K562 (cell line): ENCODE data around the gene CCDC184.

Experiments
- ATF6 ChIP-seq: sonication (generic); formaldehyde crosslinking; IDR thresholded peaks from 2 replicates; pipeline ENCODE4 v1.4.0; 2020; ENCODE audit warnings: mild to moderate bottlenecking, missing genetic modification reagents
- ESRRA ChIP-seq: fragments of 450-650 bp; IDR thresholded peaks from 2 replicates; pipeline ENCODE4 v1.6.1; 2014; ENCODE audit warnings: low read depth, mild to moderate bottlenecking, moderate library complexity, borderline replicate concordance
- GTF2F1 ChIP-seq: IDR thresholded peaks from 2 replicates; pipeline ENCODE4 v1.6.1; 2011; ENCODE audit warnings: low read depth, low read length, improper control_type of control experiment
- HMG20A ChIP-seq: fragments of 450-650 bp; formaldehyde crosslinking; conservative IDR thresholded peaks from 2 replicates; pipeline ENCODE4 v1.4.0; 2020; ENCODE audit warnings: mild to moderate bottlenecking, mixed read lengths
- HNRNPL ChIP-seq: fragments of 200-400 bp; formaldehyde crosslinking; IDR thresholded peaks from 2 replicates; pipeline ENCODE4 v1.6.1; 2017; ENCODE audit warnings: low read depth, mild to moderate bottlenecking, low read length
- KDM2B ChIP-seq: fragments of 250-450 bp; sonication (Bioruptor Pico); IDR thresholded peaks from 2 replicates; pipeline ENCODE4 v1.8.0; 2021; ENCODE audit warnings: mild to moderate bottlenecking, moderate library complexity
- POLR2A ChIP-seq: fragments of 450-650 bp; conservative IDR thresholded peaks from 2 replicates; pipeline ENCODE4 v1.6.1; 2016
- RCOR1 ChIP-seq, 2 experiments: IDR thresholded peaks; 2 replicates each; pipeline ENCODE4 v1.6.1; 2012; ENCODE audit warnings: low read depth in 2 of 2, low read length in 2 of 2, borderline replicate concordance in 1 of 2, improper control_type of control experiment in 1 of 2
- SRSF9 ChIP-seq: fragments of 200-400 bp; formaldehyde crosslinking; IDR thresholded peaks from 2 replicates; pipeline ENCODE4 v1.6.1; 2017; ENCODE audit warnings: low read depth, low read length, borderline replicate concordance
- TAL1 ChIP-seq: fragments of 450-650 bp; IDR thresholded peaks from 2 replicates; pipeline ENCODE4 v1.6.1; 2016; ENCODE audit warnings: mild to moderate bottlenecking
- TF ChIP-seq, protein P1 (sequence below): fragments of 450-650 bp; formaldehyde crosslinking; IDR thresholded peaks from 2 replicates; pipeline ENCODE4 v1.4.0; 2022; ENCODE audit warnings: mild to moderate bottlenecking, moderate library complexity
- TF ChIP-seq, protein P2 (sequence below), 3 experiments: IDR thresholded peaks in 2 of 3; conservative IDR thresholded peaks in 1 of 3; 2 replicates each; pipeline ENCODE4 v1.5.1; 2011 to 2012; ENCODE audit warnings: low read length in 3 of 3, mild to moderate bottlenecking in 3 of 3, control low read depth in 2 of 3, improper control_type of control experiment in 1 of 3, inconsistent platforms in 1 of 3, low read depth in 1 of 3, mixed read lengths in 1 of 3, moderate library complexity in 1 of 3; ENCODE audit not compliant: insufficient read depth in 2 of 3

GRCh38 chr12:48135027-48135426, 48.4 kb upstream of the CCDC184 start:
- no peak for TF ChIP-seq SRSF9
- no peak for TF ChIP-seq RCOR1 (IDR thresholded peaks at IDR 0.05; ENCODE audit: borderline replicate concordance in 1 of 2, low read depth in 2 of 2, low read length in 2 of 2)
- TF ChIP-seq TAL1: no peak
- TF ChIP-seq, protein P1, sequence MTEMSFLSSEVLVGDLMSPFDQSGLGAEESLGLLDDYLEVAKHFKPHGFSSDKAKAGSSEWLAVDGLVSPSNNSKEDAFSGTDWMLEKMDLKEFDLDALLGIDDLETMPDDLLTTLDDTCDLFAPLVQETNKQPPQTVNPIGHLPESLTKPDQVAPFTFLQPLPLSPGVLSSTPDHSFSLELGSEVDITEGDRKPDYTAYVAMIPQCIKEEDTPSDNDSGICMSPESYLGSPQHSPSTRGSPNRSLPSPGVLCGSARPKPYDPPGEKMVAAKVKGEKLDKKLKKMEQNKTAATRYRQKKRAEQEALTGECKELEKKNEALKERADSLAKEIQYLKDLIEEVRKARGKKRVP: no peak
- TF ChIP-seq GTF2F1: no peak
- no peak for TF ChIP-seq ATF6 (CRISPR knock-in tag)
- no peak for TF ChIP-seq ESRRA
- TF ChIP-seq, protein P2, sequence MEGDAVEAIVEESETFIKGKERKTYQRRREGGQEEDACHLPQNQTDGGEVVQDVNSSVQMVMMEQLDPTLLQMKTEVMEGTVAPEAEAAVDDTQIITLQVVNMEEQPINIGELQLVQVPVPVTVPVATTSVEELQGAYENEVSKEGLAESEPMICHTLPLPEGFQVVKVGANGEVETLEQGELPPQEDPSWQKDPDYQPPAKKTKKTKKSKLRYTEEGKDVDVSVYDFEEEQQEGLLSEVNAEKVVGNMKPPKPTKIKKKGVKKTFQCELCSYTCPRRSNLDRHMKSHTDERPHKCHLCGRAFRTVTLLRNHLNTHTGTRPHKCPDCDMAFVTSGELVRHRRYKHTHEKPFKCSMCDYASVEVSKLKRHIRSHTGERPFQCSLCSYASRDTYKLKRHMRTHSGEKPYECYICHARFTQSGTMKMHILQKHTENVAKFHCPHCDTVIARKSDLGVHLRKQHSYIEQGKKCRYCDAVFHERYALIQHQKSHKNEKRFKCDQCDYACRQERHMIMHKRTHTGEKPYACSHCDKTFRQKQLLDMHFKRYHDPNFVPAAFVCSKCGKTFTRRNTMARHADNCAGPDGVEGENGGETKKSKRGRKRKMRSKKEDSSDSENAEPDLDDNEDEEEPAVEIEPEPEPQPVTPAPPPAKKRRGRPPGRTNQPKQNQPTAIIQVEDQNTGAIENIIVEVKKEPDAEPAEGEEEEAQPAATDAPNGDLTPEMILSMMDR (IDR thresholded peaks at IDR 0.05 in 2 of 3, conservative IDR thresholded peaks at IDR 0.05 in 1 of 3; ENCODE audit: insufficient read depth in 2 of 3, low read depth in 1 of 3, low read length in 3 of 3): no peak
- no peak for TF ChIP-seq HMG20A (CRISPR knock-in tag)
- no peak for TF ChIP-seq KDM2B (CRISPR knock-in tag)
- TF ChIP-seq HNRNPL: no peak
- no peak for TF ChIP-seq POLR2A
